Effector memory CD4-positive, alpha-beta T cell (primary cell): Measurements from ENCODE around the gene HEPH.
"Not testable (repeated sequence)": the region's sequence is repeated elsewhere in the genome, so short reads cannot be mapped to it uniquely, and the experiment has no call there.

ENCODE experiments used
- DNase-seq, 3 donors: peaks; one replicate each; pipeline ENCODE4 v3.0.0-alpha.2; 2020
- H3K27ac ChIP-seq: 2 replicates; pipeline ENCODE4 v1.7.0; 2013; ENCODE audit warnings: mild to moderate bottlenecking, low read length, moderate library complexity; ENCODE audit not compliant: insufficient read depth, poor library complexity, severe bottlenecking
- H3K27me3 ChIP-seq: replicated peaks from 2 replicates; pipeline ENCODE4 v1.7.0; 2013; ENCODE audit warnings: mild to moderate bottlenecking, low read length; ENCODE audit not compliant: insufficient read depth, control insufficient read depth, poor library complexity, severe bottlenecking
- H3K36me3 ChIP-seq: 2 replicates; pipeline ENCODE4 v1.7.0; 2013; ENCODE audit warnings: mild to moderate bottlenecking, low read length, moderate library complexity; ENCODE audit not compliant: control insufficient read depth, insufficient read depth
- H3K4me1 ChIP-seq: 2 replicates; pipeline ENCODE4 v1.7.0; 2013; ENCODE audit warnings: low read length, mild to moderate bottlenecking; ENCODE audit not compliant: control insufficient read depth, insufficient read depth, poor library complexity, severe bottlenecking
- H3K4me3 ChIP-seq: 2 replicates; pipeline ENCODE4 v1.7.0; 2013; ENCODE audit warnings: low read length, low read depth, mild to moderate bottlenecking; ENCODE audit not compliant: insufficient read depth, poor library complexity, severe bottlenecking
- H3K9me3 ChIP-seq: 2 replicates; pipeline ENCODE4 v1.7.0; 2013; ENCODE audit warnings: mild to moderate bottlenecking, low read length, moderate library complexity; ENCODE audit not compliant: control insufficient read depth
- total RNA-seq, 3 donors: gene quantifications; one replicate each; lab custom pipeline; 2026; lab: John Stamatoyannopoulos, UW

Gene HEPH, protein sequence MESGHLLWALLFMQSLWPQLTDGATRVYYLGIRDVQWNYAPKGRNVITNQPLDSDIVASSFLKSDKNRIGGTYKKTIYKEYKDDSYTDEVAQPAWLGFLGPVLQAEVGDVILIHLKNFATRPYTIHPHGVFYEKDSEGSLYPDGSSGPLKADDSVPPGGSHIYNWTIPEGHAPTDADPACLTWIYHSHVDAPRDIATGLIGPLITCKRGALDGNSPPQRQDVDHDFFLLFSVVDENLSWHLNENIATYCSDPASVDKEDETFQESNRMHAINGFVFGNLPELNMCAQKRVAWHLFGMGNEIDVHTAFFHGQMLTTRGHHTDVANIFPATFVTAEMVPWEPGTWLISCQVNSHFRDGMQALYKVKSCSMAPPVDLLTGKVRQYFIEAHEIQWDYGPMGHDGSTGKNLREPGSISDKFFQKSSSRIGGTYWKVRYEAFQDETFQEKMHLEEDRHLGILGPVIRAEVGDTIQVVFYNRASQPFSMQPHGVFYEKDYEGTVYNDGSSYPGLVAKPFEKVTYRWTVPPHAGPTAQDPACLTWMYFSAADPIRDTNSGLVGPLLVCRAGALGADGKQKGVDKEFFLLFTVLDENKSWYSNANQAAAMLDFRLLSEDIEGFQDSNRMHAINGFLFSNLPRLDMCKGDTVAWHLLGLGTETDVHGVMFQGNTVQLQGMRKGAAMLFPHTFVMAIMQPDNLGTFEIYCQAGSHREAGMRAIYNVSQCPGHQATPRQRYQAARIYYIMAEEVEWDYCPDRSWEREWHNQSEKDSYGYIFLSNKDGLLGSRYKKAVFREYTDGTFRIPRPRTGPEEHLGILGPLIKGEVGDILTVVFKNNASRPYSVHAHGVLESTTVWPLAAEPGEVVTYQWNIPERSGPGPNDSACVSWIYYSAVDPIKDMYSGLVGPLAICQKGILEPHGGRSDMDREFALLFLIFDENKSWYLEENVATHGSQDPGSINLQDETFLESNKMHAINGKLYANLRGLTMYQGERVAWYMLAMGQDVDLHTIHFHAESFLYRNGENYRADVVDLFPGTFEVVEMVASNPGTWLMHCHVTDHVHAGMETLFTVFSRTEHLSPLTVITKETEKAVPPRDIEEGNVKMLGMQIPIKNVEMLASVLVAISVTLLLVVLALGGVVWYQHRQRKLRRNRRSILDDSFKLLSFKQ
- total RNA-seq, result 0 reads per million in 3 donors

GRCh38 chrX:66163849-66164411 is at the start of gene HEPH:
Gene HEPH (plus strand): TSS chrX:66164247. CDS start chrX:66170571, 6,324 bp downstream.
- no peaks in the 10 kb centered on the region for H3K4me1 ChIP-seq
- no peak for DNase-seq
- no peaks in the 10 kb centered on the region for H3K27me3 ChIP-seq
- no peak within 1 kb of the TSS for H3K27ac ChIP-seq
- no peak within 1 kb of the TSS for H3K4me3 ChIP-seq
- H3K9me3 ChIP-seq, result no peaks in the 10 kb centered on the region
- H3K36me3 ChIP-seq, result no peaks in the 10 kb centered on the region

DNA sequence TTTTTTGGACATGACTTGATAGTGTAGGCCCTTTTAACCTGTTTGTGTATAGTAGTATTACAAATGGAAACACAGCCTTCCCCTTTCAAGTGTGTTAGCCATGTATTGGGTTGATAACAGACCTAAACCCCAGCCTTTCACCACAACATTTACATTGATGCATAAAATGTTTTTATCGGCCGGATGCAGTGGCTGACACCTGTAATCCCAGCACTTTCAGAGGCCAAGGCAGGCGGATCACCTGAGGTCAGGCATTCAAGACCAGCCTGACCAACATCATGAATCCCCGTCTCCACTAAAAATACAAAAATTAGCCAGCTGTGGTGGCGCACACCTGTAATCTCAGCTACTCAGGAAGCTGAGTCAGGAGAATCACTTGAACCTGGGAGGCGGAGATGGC is 45.3 kb upstream of the HEPH start:
- H3K36me3 ChIP-seq, H3K27me3 ChIP-seq, H3K27ac ChIP-seq, H3K9me3 ChIP-seq, DNase-seq, H3K4me3 ChIP-seq, H3K4me1 ChIP-seq: not testable (repeated sequence)

GRCh38 chrX:66121354-66121753 is 42.7 kb upstream of the HEPH start:
- H3K9me3 ChIP-seq, H3K4me3 ChIP-seq, H3K27ac ChIP-seq, DNase-seq, H3K4me1 ChIP-seq, H3K36me3 ChIP-seq, H3K27me3 ChIP-seq: not testable (repeated sequence)

- Histone ChIP-seq H3K36me3 (no peaks in the 10 kb centered on the region), H3K4me3 (no peak overlapping the region), H3K27ac (no peak overlapping the region), H3K27me3 (no peaks in the 10 kb centered on the region), H3K4me1 (no peaks in the 10 kb centered on the region), H3K9me3 (no peaks in the 10 kb centered on the region)
- no peak for DNase-seq
These were observed 37.4 kb upstream of the HEPH start for GRCh38 chrX:66126662-66127061.

GRCh38 chrX:66130469-66130868 is 33.6 kb upstream of the HEPH start:
- Histone ChIP-seq H3K4me1 (no peaks in the 10 kb centered on the region), H3K27ac (no peak overlapping the region), H3K27me3 (no peaks in the 10 kb centered on the region), H3K4me3 (no peak overlapping the region), H3K9me3 (no peaks in the 10 kb centered on the region), H3K36me3 (no peaks in the 10 kb centered on the region)
- DNase-seq, result no peak

GRCh38 chrX:66135284-66135683 is 28.8 kb upstream of the HEPH start:
- not testable (repeated sequence) for H3K27ac ChIP-seq, H3K9me3 ChIP-seq, H3K27me3 ChIP-seq, H3K36me3 ChIP-seq, H3K4me3 ChIP-seq, H3K4me1 ChIP-seq, DNase-seq

DNA sequence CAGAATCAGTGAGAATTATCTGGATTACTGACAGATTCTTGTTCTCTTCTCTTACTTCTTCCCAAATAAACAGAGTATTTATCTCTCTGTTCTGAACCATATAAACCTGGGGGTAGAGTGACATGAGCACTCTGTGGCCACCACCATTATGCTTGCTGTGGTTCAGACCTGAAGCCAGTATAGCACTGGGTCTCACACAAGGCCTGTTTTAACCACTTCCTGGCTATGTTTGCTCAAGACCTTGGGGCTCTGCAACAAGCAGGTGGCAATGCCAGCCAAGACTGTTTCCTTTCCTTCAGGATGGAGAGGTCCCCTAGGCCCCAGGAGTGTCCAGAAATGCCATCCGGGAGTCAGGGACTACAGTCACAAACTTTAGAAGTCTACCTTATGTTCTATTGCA is 21.7 kb upstream of the HEPH start:
- no peaks in the 10 kb centered on the region for H3K36me3 ChIP-seq
- no peaks in the 10 kb centered on the region for H3K4me1 ChIP-seq
- H3K27ac ChIP-seq, result no peak overlapping the region
- no peaks in the 10 kb centered on the region for H3K9me3 ChIP-seq
- H3K27me3 ChIP-seq, result no peaks in the 10 kb centered on the region
- DNase-seq, result no peak
- H3K4me3 ChIP-seq, result no peak overlapping the region

DNA sequence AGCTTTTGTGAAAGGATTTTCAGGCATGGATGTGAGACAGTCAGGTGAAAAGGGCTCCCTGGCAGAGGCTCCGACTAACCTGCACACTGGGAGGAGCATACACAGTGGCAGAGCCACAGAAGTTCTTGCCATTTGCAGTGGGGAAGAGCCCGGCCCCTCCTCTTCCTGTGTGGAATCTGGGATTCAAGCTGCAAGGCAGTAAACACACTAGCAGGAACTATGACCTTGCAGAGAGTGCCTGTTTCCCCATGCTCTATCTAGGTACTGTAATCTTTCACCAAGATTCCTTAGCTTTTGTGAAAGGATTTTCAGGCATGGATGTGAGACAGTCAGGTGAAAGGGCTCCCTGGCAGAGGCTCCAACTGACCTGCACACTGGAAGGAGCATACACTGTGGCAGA is 19.8 kb upstream of the HEPH start:
- no peak overlapping the region for H3K4me3 ChIP-seq
- DNase-seq, result no peak
- no peaks in the 10 kb centered on the region for H3K27me3 ChIP-seq
- no peaks in the 10 kb centered on the region for H3K9me3 ChIP-seq
- H3K27ac ChIP-seq, result no peak overlapping the region
- H3K36me3 ChIP-seq, result no peaks in the 10 kb centered on the region
- H3K4me1 ChIP-seq, result no peaks in the 10 kb centered on the region

- no peaks in the 10 kb centered on the region for H3K36me3 ChIP-seq
- H3K27ac ChIP-seq, result no peak overlapping the region
- no peaks in the 10 kb centered on the region for H3K9me3 ChIP-seq
- H3K4me1 ChIP-seq, result no peaks in the 10 kb centered on the region
- DNase-seq, result no peak
- H3K27me3 ChIP-seq, result no peaks in the 10 kb centered on the region
- H3K4me3 ChIP-seq, result no peak overlapping the region
These were observed 14.5 kb upstream of the HEPH start for GRCh38 chrX:66149519-66149918.
